Measurements from ENCODE around the gene SLC40A1. TPM values are rescaled to one million over a fixed set of nuclear protein-coding genes. Genes with fewer than 3 reads are reported as not detected.

SLC40A1 gene
- total and polyA plus RNA-seq, 10 of the 15 experiments (the other 5 are each of a cell fraction or from before 2014, with no cell fraction given) = 0.01 to 0.38 (median 0.08) TPM; not detected in 7

GRCh38 chr2:189561371-189562038, 19.1 kb downstream of the SLC40A1 start:
- ChIA-PET CTCF (no interaction called here), POLR2A (no interaction called here)

More at GRCh38 chr2:189561371-189562038, 19.1 kb downstream of the SLC40A1 start:
- RAD21 ChIA-PET (ENCODE audit: unreplicated experiment) = no interaction called here
- H3K27ac ChIP-seq (ENCODE audit: control insufficient read depth, insufficient read depth) = no peak overlapping the region
- no peaks in the 10 kb centered on the region for H4K20me1 ChIP-seq (ENCODE audit: control insufficient read depth, insufficient read depth)
- no peak overlapping the region for H3K4me2 ChIP-seq (ENCODE audit: control insufficient read depth, insufficient read depth)
- no TSS peak for BruUV-seq (replicated peaks)
- H3K4me1 ChIP-seq (ENCODE audit: control insufficient read depth, insufficient read depth, low read length) = no peaks in the 10 kb centered on the region
- intact Hi-C loops (cut with micrococcal nuclease; ENCODE audit: unreplicated experiment) (no loop called here), in situ Hi-C loops (cut with MboI) (no loop called here)
- H3K9ac ChIP-seq (ENCODE audit: control insufficient read depth, insufficient read depth, low read length) = no peak overlapping the region
- no peak for TF ChIP-seq EZH2 (IDR thresholded peaks at IDR 0.05; ENCODE audit: borderline replicate concordance, control insufficient read depth, low read depth, low read length)
- no peak for TF ChIP-seq ZBTB40 (IDR thresholded peaks at IDR 0.05; ENCODE audit: borderline replicate concordance)
- TF ChIP-seq ZBTB11 (CRISPR knock-in tag; IDR thresholded peaks at IDR 0.05) = no peak
- no peak for TF ChIP-seq NFYA (IDR thresholded peaks at IDR 0.05; ENCODE audit: borderline replicate concordance, low read depth, low read length)
- TF ChIP-seq BACH1 (IDR thresholded peaks at IDR 0.05; ENCODE audit: borderline replicate concordance) = no peak
- no peak overlapping the region for H3K4me3 ChIP-seq
- ATAC-seq (no peak), DNase-seq (ENCODE audit: low read depth, low spot score) (no peak), FAIRE-seq (no peak)
- no peaks in the 10 kb centered on the region for H3K9me3 ChIP-seq (replicated peaks; ENCODE audit: control insufficient read depth, insufficient read depth, low read length)
- no peaks in the 10 kb centered on the region for H3K27me3 ChIP-seq (replicated peaks in 1 of 2; ENCODE audit: control insufficient read depth in 2 of 2, insufficient read depth in 2 of 2, low read length in 1 of 2)
- WGBS (ENCODE audit: insufficient coverage, insufficient replicate concordance, low lambda C conversion rate, missing lambda C conversion rate) = 54% methylated on average over 6 of the region's 6 CpGs
- no peak overlapping the region for H2AFZ ChIP-seq (ENCODE audit: control insufficient read depth, low read depth, low read length)
- H3K36me3 ChIP-seq (ENCODE audit: control insufficient read depth in 2 of 2, insufficient read depth in 2 of 2, low read length in 1 of 2) = no peaks in the 10 kb centered on the region
- SMC1A ChIA-PET (ENCODE audit: uncharacterized antibody, unreplicated experiment) = interaction anchor here (1.3 to 1.6 kb wide), 2 partner anchors 9 to 12 kb away, joined by 3 to 4 read pairs; no protein-coding TSS in a partner anchor
- H3K79me2 ChIP-seq (ENCODE audit: control insufficient read depth, insufficient read depth, low read length) = no peaks in the 10 kb centered on the region

All from GM12878 (cell line).